WI38 (cell line): ENCODE results near the gene SMR3B.

Experiments
- H3K4me3 ChIP-seq: 2 replicates; pipeline ENCODE4 v1.5.1; 2011; ENCODE audit warnings: low read depth, mild to moderate bottlenecking, control low read depth, low read length
- TF ChIP-seq, protein P1 (sequence below): IDR thresholded peaks from 2 replicates; pipeline ENCODE4 v1.5.1; 2012; ENCODE audit warnings: low read depth, mild to moderate bottlenecking, control low read depth, low read length

SMR3B gene

DNA sequence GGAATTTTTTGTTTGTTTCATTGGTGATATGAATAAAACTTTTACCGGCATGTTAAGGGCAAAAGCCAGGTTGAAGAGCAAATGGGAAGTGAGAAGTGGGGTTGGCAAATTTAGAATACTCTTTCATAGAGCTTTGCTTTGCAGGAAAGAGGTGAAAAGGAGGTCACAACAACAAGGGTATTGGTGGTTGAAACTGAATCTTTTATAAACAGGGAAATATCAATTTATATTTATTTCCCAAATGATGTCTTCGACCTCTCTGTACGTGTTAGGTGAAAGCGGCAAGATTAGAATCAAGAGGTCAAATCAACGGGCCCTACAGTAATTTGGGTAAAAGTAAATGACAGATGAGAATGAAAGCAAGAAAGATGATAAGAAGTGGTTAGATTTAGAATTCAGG is 18.9 kb upstream of the SMR3B start:
- H3K4me3 ChIP-seq = no peak overlapping the region
- TF ChIP-seq, protein P1, sequence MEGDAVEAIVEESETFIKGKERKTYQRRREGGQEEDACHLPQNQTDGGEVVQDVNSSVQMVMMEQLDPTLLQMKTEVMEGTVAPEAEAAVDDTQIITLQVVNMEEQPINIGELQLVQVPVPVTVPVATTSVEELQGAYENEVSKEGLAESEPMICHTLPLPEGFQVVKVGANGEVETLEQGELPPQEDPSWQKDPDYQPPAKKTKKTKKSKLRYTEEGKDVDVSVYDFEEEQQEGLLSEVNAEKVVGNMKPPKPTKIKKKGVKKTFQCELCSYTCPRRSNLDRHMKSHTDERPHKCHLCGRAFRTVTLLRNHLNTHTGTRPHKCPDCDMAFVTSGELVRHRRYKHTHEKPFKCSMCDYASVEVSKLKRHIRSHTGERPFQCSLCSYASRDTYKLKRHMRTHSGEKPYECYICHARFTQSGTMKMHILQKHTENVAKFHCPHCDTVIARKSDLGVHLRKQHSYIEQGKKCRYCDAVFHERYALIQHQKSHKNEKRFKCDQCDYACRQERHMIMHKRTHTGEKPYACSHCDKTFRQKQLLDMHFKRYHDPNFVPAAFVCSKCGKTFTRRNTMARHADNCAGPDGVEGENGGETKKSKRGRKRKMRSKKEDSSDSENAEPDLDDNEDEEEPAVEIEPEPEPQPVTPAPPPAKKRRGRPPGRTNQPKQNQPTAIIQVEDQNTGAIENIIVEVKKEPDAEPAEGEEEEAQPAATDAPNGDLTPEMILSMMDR = no peak

GRCh38 chr4:70365479-70365878 is 17.5 kb upstream of the SMR3B start:
- H3K4me3 ChIP-seq = no peak overlapping the region
- TF ChIP-seq, protein P1 = no peak

DNA sequence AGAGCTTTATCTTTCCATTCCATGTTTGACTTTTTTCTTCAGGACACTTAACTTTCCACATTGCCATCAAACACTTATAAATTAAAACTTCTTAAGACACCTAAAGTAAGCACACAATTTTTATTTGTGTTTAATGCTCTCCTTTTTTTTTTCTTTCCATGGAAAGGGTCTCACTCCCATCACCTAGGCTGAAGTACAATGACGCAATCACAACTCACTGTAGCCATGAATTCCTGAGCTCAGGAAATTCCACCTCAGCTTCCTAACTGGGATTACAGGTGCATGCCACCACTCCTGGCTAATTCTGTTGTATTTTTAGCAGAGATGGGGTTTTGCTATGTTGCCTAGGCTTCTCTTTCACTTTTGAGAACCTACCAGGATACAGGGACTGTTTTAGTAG is 15.1 kb upstream of the SMR3B start:
- no peak overlapping the region for H3K4me3 ChIP-seq
- TF ChIP-seq, protein P1 = no peak

DNA sequence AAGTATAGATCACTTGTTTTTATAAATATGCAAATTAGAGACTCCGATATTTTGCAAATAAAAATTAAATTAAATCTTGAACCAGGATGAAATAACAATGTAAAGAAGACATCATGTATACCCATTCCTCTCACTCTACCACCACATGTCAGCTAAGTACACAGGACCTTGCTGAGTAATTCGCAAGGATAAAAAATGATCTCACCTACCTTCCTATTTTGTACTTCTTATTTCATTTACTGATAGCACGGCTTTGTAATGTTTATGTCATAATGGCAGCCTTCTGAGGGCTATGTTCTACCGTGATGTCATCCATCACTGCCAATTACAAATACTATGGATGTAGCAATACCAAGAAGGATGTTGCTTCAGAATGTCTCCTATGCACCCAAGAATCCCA is 10.9 kb upstream of the SMR3B start:
- TF ChIP-seq, protein P1 = no peak
- no peak overlapping the region for H3K4me3 ChIP-seq

DNA sequence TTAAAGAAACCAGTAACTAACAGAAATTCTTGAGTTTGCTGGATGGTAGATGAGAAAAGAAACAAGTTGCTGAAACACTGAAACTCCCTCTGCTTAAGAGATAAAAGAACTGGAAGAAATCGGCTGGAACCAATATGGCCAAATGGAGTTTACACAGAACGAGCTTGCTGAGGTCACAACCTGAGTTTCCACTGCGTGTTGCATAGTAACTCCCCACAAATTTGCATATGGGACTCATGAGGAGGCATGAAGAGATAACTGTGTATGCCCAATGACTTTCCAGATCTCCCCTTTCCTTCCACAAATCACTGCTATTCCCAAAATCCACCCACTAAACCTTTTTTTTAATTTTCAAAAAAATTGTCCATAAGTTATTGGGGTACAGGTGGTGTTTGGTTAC is 10.2 kb upstream of the SMR3B start:
- H3K4me3 ChIP-seq = no peak overlapping the region
- TF ChIP-seq, protein P1 = no peak

DNA sequence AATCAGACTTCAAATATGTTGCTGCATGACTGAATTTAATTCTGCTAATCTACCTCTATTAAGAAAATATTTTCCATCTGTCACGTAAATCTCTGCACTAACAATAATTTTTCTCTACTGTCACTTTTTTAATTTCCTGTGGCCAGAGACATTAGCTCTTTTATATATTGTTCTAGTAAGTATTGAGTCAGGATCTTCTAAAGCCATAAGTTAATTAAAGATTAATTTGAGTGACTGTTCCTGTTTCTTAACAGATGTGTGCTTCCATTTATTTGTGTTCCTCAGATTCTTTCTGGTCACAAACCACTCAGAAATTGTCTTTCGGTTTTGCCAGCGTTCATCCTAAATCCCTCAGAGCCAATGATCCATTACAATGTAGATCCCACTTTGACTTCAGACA is 2.4 kb upstream of the SMR3B start:
- H3K4me3 ChIP-seq = no peak overlapping the region
- TF ChIP-seq, protein P1 = no peak

DNA sequence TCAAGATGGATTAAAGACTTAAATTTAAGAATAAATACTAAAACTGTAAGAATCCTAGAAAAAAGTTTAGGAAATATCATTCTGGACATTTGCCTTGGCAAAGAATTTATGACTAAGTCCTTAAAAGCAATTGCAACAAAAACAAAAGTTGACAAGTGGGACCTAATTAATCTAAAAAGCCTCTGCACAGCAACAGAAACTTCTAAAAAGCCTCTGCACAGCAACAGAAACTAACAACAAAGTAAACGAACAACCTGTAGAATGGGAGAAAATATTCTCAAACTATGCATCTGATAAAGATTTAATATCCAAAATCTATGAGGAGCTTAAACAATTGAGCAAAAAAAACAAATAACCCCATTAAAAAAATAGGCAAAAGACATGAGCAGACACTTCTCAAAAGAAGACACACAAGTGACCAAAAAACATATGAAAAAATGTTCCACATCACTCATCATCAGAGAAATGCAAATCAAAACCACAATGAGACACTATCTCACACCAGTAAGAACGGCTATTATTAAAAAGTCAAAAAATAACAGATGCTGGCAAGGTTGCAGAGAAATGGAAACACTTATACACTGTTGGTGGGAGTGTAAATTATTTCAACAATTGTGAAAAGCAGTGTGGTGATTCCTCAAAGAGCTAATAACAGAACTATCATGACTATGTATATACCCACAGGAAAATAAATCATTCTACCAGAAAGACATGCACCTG is 9.3 kb downstream of the SMR3B start:
- H3K4me3 ChIP-seq = no peak overlapping the region
- TF ChIP-seq, protein P1 = no peak
